Tibial nerve (tissue), 3 donors: Measurements from ENCODE around the gene LHFPL3.

ENCODE experiments used
- CTCF ChIP-seq, 5 experiments: fragments of 200-600 bp in 3 of 5; fragments of 450-650 bp in 2 of 5; sonication (generic) in 3 of 5; IDR thresholded peaks; one replicate each; pipeline ENCODE4 v1.5.1; 2016 to 2019; ENCODE audit warnings: antibody characterized with exemption in 5 of 5, mild to moderate bottlenecking in 3 of 5, moderate library complexity in 2 of 5
- POLR2A ChIP-seq, 2 donors: fragments of 450-650 bp; IDR thresholded peaks; one replicate each; pipeline ENCODE4 v1.6.1; 2017; ENCODE audit warnings: antibody characterized with exemption in 2 of 2, mild to moderate bottlenecking in 2 of 2, moderate library complexity in 2 of 2

GRCh38 chr7:104790440-104790839, 462.0 kb downstream of the LHFPL3 start:
- TF ChIP-seq POLR2A (IDR thresholded peaks at IDR 0.05), result no peak
- TF ChIP-seq CTCF (IDR thresholded peaks at IDR 0.05), result no peak
